HG03060 (cell line): ENCODE measurements around the gene ASF1A.

Experiments
- ATAC-seq: cut with Tn5 transposase; IDR thresholded peaks from one replicate; pipeline ENCODE4 v1.9.1; 2021; ENCODE audit warnings: low read depth, moderate number of reproducible peaks; ENCODE audit not compliant: unreplicated experiment

ASF1A gene

DNA sequence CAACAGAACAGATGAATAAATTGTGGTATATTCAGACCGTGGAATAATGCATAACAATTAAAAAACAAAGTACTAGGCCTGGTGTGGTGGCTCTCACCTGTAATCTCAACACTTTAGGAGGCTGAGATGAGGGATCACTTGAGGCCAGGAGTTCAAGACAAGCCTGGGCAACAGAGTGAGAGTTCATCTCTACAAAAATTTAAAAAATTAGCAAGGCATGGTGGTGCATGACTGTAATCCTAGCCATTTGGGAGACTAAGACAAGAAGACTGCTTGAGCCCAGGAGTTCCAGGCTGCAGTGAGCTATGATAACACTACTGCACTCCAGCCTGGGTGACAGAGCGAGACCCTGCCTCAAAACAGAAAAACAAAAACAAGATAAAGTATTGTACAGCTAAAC lies 16.1 kb upstream of the ASF1A start:
- no peak for ATAC-seq

DNA sequence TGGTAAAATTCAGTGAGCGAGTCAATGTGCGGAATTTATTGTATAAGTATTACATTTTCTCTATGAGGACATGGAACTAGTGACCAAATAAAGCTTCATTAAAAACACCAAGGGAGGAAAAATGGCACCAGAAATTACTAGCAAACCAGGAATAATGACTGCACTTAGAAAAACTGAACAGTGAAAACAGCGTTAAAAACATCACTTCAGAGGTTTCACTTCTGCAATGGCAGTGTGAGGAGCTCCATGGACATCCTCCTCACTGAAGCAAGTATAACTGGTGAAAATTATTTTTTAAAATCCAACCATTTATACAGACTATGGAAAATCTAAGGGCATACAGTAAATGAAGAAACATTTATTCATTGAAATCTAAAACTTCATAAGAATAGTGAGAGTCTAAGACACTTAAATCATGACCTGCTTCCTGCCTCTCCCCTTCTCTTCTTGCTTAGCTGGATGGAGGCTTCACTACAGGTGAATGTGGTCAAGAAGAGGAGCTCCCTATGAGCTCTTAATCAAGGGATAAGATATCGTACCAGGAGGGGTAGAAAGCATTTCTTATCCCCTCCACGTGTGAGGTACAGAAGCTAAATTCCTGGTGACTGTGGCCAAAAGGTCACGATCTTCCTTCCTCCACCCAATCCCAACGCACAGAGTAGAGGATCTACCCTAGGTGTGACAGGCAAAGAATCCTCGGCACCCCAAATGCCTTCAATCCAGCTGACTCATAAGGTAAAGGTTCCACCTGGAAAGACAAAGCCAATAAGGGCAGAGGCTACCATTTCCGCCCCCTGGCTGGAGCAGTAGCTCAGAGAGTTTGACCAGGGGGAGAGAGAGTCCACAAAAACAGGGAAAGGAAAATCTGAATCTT lies 12.3 kb upstream of the ASF1A start:
- ATAC-seq: peak; percentile 64

DNA sequence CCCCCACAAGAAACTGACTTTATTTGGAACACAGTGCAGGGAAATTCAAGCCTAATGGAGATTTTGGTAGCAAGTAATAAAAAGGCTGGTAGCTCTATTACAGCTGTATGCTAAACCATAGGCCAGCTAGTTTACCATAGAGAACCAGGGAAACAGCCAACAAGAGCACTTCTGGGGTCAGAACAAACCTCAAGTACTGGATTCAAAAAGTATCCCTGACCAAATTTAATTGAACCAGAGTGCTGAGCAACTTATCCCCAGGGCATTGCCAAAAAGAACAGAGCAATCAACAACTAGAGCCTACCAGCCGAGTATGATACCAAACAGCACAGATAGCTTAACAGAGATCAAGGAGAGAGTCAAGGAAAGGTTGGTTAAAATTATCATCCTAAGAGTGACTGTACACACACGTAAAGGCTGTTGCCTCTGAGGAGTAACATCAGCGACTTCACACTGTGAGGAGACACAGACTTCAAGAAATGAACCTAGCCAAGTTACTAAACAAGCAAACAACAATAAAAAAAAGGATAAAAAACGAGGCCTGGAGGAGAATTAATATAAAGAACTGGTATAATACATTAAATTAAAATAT lies 11.5 kb upstream of the ASF1A start:
- ATAC-seq: no peak

DNA sequence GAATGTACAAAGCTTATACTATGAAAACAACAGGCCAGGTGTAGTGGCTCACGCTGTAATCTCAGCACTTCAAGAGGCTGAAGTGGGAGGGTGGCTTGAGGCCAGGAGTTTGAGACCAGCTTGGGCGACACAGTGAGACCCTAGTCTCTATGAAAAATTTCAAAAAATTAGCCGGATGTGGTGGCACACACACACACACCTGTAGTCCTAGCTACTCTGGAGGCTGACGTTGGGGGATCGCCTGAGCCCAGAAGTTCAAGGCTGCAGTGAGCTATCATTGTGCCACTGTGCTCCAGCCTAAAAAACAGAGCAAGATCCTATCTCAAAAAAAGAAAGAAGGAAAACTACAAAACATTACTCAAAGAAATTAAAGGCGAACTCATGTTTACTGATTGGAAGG lies 7.3 kb upstream of the ASF1A start:
- no peak for ATAC-seq

DNA sequence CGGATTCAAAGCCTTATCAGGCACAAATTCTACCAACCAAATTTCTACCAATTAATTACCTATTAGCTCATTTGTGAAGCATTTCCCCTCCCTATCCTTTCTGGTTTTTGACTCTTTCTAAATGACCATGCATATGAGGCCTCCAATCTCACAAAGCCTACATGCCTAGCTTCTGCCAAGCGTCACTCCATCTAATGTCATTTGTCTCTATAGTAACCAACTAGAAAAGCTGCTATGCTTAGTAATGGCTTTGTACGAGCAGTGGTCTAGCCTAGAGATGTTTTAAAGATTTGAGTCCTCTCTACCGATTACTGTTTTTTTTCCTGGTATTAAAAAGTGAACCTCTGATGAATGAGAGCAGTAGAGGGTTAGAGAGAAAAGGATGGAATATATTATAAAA lies 4.8 kb upstream of the ASF1A start:
- no peak for ATAC-seq

DNA sequence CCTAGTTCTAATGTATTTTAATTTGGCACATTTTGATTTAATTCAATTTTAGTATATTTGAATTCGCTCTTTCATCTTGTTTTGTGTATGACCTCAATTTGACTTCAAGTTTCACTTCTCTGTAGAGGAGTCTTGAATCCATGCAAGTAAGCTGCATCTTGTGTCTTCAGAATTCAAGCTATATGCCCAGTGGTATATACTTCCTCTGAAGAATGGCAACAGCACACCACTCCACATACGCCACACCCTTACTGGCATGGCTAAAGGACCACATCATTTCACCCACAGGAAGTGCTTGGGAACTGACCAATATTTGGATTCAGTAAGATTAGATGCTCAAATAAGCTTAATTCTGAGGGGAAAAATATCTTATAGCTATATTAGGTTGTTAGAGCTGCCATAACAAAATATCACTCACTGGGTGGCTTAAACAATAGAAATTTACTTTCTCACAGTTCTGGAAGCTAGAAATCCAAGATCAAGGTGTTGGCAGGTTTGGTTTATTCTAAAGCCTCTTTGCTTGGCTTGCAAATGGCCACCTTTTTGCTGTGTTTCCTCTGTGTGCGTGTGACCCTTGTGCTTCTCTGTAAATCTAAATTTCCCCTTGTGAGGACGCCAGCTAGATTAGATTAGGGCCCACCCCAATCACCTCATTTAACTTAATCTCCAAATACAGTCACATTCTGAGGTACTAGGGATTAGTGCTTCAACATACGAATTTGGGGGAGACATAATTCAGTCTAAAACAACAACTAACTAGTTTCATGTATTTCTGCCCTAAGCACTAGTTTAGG lies 2.8 kb upstream of the ASF1A start:
- no peak for ATAC-seq

DNA sequence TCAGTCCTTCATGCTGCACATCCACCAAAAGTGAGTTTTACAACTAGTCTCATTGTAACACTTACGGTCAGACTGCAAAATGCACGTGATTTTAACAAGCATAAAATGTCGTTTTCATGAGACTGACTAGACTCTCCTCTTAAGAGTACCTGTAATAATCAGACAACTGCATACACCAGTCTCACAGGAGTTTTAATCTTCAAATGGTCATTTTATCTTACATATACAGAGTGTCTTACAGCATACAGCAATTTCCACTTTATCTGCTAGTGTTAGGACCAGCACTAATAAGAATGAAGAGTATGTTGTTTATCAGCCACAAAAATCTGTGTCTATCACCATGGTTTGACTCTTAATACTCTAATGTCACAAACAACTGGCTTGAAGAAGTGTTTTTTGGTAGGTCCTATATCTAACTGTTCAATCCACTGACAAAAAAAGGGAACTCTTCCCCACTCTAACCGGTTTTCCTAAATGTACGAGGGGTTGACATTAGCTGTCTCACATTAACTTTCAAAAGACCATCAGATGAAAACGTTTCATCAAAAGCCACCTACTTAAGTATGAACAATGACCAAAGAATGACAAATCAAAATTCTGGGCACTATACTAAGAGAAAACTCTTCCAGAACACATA lies 1.5 kb upstream of the ASF1A start:
- no peak for ATAC-seq

- ATAC-seq: peak; percentile 1
These were observed 717 bp upstream of the ASF1A start for GRCh38 chr6:118893064-118893806.

DNA sequence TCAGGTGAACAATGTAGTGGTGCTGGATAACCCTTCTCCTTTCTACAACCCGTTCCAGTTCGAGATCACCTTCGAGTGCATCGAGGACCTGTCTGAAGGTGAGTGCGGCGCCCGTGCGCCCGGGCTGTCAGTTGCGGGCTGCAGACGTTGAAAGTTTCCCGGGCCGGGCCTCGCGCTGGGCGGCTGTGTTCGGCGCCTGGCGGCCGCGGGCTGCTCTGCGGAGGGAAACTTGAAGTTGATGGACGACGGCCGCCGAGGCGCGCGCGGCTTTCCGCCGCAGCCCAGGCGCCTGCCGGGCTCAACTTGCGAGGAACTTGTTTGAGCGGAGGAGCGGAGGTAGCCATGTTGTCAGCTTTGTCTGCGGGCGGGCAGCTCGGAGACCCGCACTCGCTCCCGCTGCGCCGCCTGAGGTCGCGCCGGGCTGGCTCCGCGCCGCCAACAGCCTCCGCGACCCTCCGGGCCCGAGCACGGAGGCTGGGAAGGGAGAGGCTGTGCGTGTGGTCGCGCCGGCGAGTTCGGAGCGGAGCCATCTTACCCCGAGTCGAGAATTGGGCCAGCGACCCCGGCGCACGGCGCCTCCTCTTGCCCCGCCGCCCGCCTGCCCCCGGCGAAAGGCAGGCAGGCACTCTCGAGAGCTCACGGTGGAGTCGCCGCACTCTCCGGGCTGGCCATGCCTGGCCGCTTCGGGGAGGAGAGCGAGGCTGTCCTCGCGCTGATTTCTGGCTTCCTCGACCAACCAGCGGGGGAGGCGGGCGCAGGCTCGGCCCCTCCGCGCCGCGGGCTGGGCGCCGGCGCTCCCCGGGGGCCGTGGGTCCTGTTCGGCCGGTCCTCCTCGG lies 691 bp downstream of the ASF1A start:
- peak; percentile 15 for ATAC-seq

DNA sequence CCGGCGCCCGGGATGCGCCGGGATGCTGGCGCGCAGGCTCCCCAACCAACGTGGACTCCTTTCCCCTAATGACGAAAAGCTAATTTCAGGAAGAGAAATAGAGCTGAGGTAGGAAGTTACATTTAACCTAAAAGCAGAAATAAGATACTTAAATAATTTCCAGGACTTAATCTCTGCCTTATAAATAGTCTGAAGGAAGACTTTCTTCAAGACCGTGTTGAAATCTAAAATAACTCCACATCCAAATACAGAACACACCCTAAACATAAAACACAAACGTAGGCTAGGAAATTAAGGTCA lies 1.3 kb downstream of the ASF1A start:
- ATAC-seq: no peak

DNA sequence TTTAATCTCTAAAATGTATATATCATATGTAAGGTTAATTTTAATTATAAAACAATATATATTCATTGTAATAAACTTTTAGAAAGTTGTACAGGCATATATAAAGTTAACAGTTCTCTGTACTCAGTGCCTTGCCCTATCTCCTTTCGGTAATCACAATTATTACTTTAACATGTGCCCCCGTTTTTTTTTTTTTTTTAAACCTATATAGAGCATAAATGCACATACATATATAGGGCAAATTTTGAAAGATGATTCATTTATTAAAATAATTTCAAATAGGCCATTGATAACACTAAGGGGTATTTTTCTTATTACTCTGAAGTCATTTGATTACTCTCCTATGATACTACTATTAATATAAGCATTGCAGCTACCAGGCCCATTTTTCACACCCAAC lies 1.9 kb downstream of the ASF1A start:
- ATAC-seq: no peak

DNA sequence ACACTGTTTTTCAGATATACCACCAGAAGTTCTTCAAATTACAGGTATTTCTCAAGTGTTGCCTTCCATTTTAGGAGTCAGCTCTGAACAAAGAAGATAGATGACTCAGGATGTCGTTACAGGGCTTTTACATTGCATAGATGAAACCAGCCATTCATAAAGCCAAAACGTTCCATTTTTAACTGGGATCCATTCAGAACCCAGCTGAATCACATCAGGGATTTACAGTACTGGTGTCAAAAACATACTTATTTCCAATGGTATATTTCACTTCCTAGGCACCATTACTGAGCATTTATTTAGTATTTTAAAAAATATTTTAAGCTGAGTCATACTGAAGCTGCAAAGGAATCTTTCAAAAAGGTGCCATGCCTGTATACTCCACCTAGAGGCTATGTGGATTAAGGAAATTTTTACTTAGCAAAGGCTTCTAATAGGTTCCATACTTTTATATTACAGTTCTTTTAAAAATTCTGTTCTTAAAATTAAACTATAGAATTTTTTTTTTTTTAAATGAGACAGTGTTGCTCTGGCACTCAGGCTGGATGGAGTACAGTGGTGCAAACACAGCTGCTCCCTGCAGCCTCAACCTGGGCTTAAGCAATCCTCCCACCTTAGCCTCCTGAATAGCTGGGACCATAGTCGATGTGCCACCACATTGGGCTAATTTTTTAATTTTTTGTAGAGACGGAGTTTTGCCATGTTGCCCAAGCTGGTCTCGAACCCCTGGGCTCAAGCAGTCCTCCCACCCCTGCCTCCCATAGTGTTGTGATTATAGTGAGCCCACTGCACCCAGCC lies 2.6 kb downstream of the ASF1A start:
- ATAC-seq: no peak

- ATAC-seq: no peak
These were observed 3.4 kb downstream of the ASF1A start for GRCh38 chr6:118897386-118897785.

DNA sequence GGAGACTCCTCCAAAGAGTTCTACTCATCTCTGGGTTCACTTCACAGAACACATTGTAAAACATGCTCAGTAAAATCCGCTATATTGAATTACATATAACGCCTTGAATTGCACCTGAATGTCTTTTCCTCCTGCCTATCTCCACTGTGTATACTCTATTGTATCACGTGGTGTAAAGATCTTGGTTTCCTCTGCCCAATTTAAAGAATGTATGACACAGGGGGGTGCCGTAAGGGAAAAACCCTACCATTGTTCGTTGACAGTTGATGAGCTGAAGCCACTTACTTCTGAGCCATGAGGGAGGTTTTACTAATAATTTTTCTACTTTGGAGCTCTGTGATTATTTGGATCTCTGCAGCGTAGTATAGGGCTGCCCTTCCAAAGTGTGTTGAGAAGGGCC lies 6.0 kb downstream of the ASF1A start:
- ATAC-seq: no peak

DNA sequence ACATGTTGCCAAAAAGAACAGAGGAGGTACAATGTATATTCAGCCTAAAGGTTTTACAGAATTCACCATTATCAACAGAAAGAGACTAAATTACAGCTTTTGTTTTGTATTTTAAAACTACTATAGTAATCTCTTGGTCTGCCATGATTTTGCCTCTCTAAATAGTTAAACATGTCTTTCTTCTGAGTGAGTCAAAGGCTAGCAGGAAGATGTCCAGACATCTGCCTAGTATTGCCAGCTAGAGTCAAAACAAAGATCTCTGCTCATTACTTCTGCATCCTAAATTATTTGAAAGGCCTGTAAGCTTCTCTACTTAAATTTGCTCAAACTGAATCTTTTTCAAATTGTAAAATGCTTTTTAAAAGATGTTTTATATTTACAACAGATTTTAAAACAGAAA lies 8.8 kb downstream of the ASF1A start:
- ATAC-seq: no peak

DNA sequence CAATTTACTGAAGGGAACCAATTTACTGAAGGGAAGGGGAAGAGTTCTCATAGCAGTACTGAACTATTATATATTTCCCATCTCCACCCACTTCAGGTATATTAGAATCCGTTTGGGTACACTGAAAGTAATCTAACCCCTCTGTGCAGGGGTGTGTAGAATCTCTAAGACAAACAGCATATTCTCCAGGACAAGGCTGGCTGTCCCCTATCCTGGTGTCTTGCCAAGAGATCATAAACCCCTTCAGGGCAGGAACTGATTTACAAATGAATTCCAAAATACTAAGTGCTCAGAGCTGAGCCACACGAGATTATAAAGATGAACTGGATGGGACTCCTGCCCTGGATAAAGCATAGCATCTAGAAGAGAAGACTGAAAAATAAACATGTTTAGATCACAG lies 9.2 kb downstream of the ASF1A start:
- ATAC-seq: no peak

DNA sequence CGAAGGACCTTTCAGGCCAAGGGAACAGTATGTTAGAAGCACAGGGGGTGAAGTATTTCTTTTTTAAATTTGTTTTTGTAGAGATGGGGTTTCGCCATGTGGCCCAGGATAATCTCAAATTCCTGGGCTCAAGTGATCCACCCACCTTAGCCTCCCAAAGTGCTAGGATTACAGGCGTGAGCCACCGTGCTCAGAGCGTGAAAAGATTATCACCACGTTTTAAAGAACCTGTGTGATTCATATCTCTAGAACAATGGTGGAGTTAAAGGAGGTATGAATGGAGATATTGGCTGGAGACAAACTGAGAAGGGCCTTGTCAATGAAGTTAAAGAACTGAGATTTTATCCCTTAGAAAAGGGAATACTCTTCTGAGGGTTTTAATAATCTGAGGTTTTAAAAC lies 9.7 kb downstream of the ASF1A start:
- no peak for ATAC-seq

DNA sequence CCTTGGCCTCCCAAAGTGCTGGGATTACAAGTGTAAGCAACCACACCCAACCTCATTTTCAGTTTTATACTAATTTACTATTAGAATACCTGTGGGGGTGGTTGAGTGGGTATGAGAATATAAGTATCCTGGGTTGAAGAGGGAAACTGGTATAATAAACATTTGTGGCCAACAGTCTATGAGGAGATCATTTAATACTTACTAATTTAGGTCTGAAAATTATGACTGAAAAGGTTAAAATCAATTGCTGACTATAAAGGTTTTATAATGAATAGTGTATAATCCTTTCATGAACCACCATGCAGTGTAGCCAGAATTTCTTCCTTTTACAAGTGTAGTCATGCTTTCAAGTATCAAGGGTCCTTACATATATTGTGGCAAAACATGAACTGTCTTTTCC lies 11.1 kb downstream of the ASF1A start:
- ATAC-seq: no peak

DNA sequence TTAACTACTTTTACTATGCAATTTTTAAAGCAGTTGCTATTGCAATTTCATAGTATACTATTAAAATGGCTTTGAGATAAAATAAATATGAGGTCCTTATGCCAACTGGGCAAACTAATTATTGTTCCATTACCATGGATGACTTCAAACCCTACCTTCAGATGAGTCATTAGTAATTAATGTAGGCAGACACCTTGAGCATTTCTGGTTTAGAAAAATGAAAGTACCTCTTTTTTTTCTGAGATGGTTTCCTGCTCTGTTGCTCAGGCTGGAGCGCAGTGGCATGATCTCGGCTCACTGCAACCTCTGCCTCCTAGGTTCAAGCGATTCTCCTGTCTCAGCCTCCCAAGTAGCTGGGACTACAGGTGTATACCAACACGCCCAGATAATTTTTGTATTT lies 11.9 kb downstream of the ASF1A start:
- ATAC-seq: no peak
